A673 (cell line): ENCODE results near the gene IPO13. TPM values are rescaled to one million over a fixed set of nuclear protein-coding genes. Genes with fewer than 3 reads are reported as not detected.

Experiments used
- BruUV-seq: library from RNA; stranded (reverse); fragments of 400-500 nt; replicated peaks from 2 replicates; lab custom pipeline; 2021; lab: Mats Ljungman, UMichigan
- CTCF ChIA-PET: fragments of 300-600 bp; sonication (Branson Sonifier 250); formaldehyde crosslinking; loops from one replicate; lab custom pipeline; 2022; ENCODE audit warnings: antibody characterized with exemption; lab: Charles Lee
- POLR2A ChIA-PET: fragments of 300-600 bp; sonication (Branson Sonifier 250); formaldehyde crosslinking; loops from one replicate; lab custom pipeline; 2022; ENCODE audit warnings: antibody characterized with exemption; ENCODE audit not compliant: low non-redundant PET; lab: Charles Lee
- DNase-seq: peaks from one replicate; pipeline ENCODE4 v3.0.0-alpha.2; 2015; ENCODE audit warnings: low spot score
- H3K27ac ChIP-seq: fragments of 200-600 bp; sonication (generic); 2 replicates; pipeline ENCODE4 v1.5.1; 2016; ENCODE audit warnings: mixed run types, low read depth, mild to moderate bottlenecking, mixed read lengths, antibody characterized with exemption, low read length; ENCODE audit not compliant: poor library complexity, severe bottlenecking
- H3K27me3 ChIP-seq: fragments of 200-600 bp; sonication (generic); replicated peaks from 2 replicates; pipeline ENCODE4 v1.6.1; 2017; ENCODE audit warnings: mixed run types, low read depth, mild to moderate bottlenecking, mixed read lengths, antibody characterized with exemption, low read length; ENCODE audit not compliant: insufficient read depth, poor library complexity
- H3K36me3 ChIP-seq: fragments of 200-600 bp; sonication (generic); 2 replicates; pipeline ENCODE4 v1.6.1; 2016; ENCODE audit warnings: mixed run types, mild to moderate bottlenecking, mixed read lengths, antibody characterized with exemption, low read length; ENCODE audit not compliant: insufficient read depth, poor library complexity, severe bottlenecking
- H3K4me1 ChIP-seq: fragments of 200-600 bp; sonication (generic); 2 replicates; pipeline ENCODE4 v1.6.1; 2017; ENCODE audit warnings: mixed run types, mild to moderate bottlenecking, mixed read lengths, antibody characterized with exemption, low read length; ENCODE audit not compliant: insufficient read depth, poor library complexity, severe bottlenecking
- H3K4me3 ChIP-seq: fragments of 200-600 bp; sonication (generic); 2 replicates; pipeline ENCODE4 v1.5.1; 2016; ENCODE audit warnings: low read depth, mixed run types, mild to moderate bottlenecking, mixed read lengths, low read length; ENCODE audit not compliant: poor library complexity, severe bottlenecking
- H3K9me3 ChIP-seq: fragments of 200-600 bp; sonication (generic); 2 replicates; pipeline ENCODE4 v1.6.1; 2016; ENCODE audit warnings: mixed run types, low read depth, mild to moderate bottlenecking, mixed read lengths, antibody characterized with exemption, low read length; ENCODE audit not compliant: poor library complexity, severe bottlenecking
- CTCF ChIP-seq: fragments of 300-800, 200-600 bp; sonication (generic); conservative IDR thresholded peaks from 2 replicates; pipeline ENCODE4 v1.5.1; 2017; ENCODE audit warnings: low read depth, mild to moderate bottlenecking, antibody characterized with exemption, low read length, moderate library complexity, mixed read lengths
- EZH2 ChIP-seq: fragments of 200-600 bp; sonication (generic); IDR thresholded peaks from 2 replicates; pipeline ENCODE4 v1.6.1; 2017; ENCODE audit warnings: borderline replicate concordance, low read depth, mild to moderate bottlenecking, mixed read lengths, antibody characterized with exemption, low read length; ENCODE audit not compliant: poor library complexity, severe bottlenecking
- intact Hi-C: fragments of 100-400 bp; cut with micrococcal nuclease; formaldehyde crosslinking; loops from one replicate; pipeline ENCODE4 v1.10.0; 2022; ENCODE audit not compliant: unreplicated experiment
- total RNA-seq: library from RNA; stranded (reverse); gene quantifications from 2 replicates; pipeline ENCODE4 v1.2.3, GENCODE V29; 2021

Gene IPO13
- total RNA-seq, 1 experiment from 2014 or later = 53.4 TPM

GRCh38 chr1:43960798-43961197 lies 14.0 kb downstream of the IPO13 start:
- no TSS peak for BruUV-seq
- H3K4me1 ChIP-seq = no peaks in the 10 kb centered on the region
- no peak overlapping the region for H3K4me3 ChIP-seq
- TF ChIP-seq CTCF (no peak), EZH2 (no peak)
- no peak for DNase-seq
- no peaks in the 10 kb centered on the region for H3K27me3 ChIP-seq
- no peak overlapping the region for H3K27ac ChIP-seq
- intact Hi-C loops = no loop called here
- H3K9me3 ChIP-seq = no peaks in the 10 kb centered on the region
- CTCF ChIA-PET = no interaction called here
- POLR2A ChIA-PET = no interaction called here
- peaks cover 11% of the 10 kb centered on the region for H3K36me3 ChIP-seq

DNA sequence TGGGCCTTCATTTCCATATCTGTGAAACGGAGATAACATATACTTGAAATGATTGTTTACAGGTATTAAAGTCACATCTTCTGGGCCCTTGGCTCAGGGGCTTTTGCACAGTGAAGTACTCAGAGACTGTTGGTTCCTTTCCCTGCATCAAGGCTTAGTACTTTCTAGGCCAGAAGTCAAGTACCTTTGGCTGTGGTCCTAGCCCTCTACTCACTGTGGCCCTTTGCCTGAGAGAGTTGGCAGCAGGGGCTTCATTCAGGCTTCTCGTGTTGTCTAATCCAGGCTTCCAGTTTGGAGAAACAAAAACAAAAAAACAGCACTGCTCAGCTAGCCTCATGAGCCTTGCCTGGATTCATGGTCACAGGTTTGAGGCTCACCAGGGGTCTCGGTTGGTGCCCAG lies 14.9 kb downstream of the IPO13 start:
- H3K36me3 ChIP-seq = peaks cover 11% of the 10 kb centered on the region
- no peak overlapping the region for H3K4me3 ChIP-seq
- no TSS peak for BruUV-seq
- CTCF ChIA-PET = no interaction called here
- no peaks in the 10 kb centered on the region for H3K9me3 ChIP-seq
- no peak overlapping the region for H3K27ac ChIP-seq
- POLR2A ChIA-PET = no interaction called here
- DNase-seq = no peak
- H3K27me3 ChIP-seq = no peaks in the 10 kb centered on the region
- no peaks in the 10 kb centered on the region for H3K4me1 ChIP-seq
- intact Hi-C loops = no loop called here
- no peak for TF ChIP-seq EZH2
- no peak for TF ChIP-seq CTCF

- peaks cover 11% of the 10 kb centered on the region for H3K36me3 ChIP-seq
- CTCF ChIA-PET = no interaction called here
- no peak for DNase-seq
- H3K27me3 ChIP-seq = no peaks in the 10 kb centered on the region
- BruUV-seq = no TSS peak
- H3K4me1 ChIP-seq = no peaks in the 10 kb centered on the region
- no peaks in the 10 kb centered on the region for H3K9me3 ChIP-seq
- no peak overlapping the region for H3K4me3 ChIP-seq
- POLR2A ChIA-PET = no interaction called here
- no peak overlapping the region for H3K27ac ChIP-seq
- no peak for TF ChIP-seq CTCF
- intact Hi-C loops = no loop called here
Measured at GRCh38 chr1:43962324-43962723, 15.6 kb downstream of the IPO13 start.

DNA sequence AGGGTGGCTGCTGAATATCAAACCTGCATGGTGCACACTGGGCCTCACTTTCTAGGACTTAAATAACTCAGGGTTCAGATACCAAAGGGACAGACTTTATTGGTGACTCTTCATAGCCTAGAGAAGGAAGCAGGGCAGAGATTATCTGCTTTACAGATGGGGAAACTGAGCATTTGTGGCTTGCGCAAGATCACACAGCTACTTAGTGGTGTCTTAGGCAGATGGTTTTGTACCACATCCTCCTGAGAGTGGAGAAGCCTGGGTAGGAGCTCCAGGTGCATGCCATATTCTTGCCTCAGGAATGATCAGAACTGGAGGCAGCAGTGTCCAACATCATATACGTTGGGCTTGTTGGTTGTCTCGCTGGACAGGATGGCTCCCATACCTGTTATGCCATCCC lies 16.3 kb downstream of the IPO13 start:
- no peaks in the 10 kb centered on the region for H3K9me3 ChIP-seq
- no peaks in the 10 kb centered on the region for H3K27me3 ChIP-seq
- POLR2A ChIA-PET = no interaction called here
- intact Hi-C loops = no loop called here
- CTCF ChIA-PET = no interaction called here
- BruUV-seq = no TSS peak
- no peaks in the 10 kb centered on the region for H3K4me1 ChIP-seq
- no peak for DNase-seq
- TF ChIP-seq EZH2 = no peak
- no peak for TF ChIP-seq CTCF
- no peak overlapping the region for H3K4me3 ChIP-seq
- no peak overlapping the region for H3K27ac ChIP-seq
- peaks cover 7% of the 10 kb centered on the region for H3K36me3 ChIP-seq
